HEK293T (cell line): ENCODE data around the gene HERC3.

ENCODE experiments used
- CTCF ChIA-PET: fragments of 350-600 bp; formaldehyde crosslinking; extraction: SDS; loops from one replicate; lab custom pipeline; 2021; ENCODE audit warnings: antibody characterized with exemption, inconsistent platforms; lab: Yijun Ruan, JAX
- POLR2A ChIA-PET: fragments of 350-600 bp; formaldehyde crosslinking; extraction: SDS; loops from one replicate; lab custom pipeline; 2020; ENCODE audit warnings: antibody characterized with exemption, inconsistent platforms; lab: Yijun Ruan, JAX
- DNase-seq: peaks from one replicate; pipeline ENCODE4 v3.0.0; 2012; ENCODE audit warnings: mixed read lengths; ENCODE audit errors: extremely low spot score
- ARNT ChIP-seq: fragments of 450-650 bp; IDR thresholded peaks from 2 replicates; pipeline ENCODE4 v1.6.1; 2017; ENCODE audit warnings: mild to moderate bottlenecking
- BHLHE40 ChIP-seq: fragments of 450-650 bp; IDR thresholded peaks from 2 replicates; pipeline ENCODE4 v1.6.1; 2016; ENCODE audit warnings: mild to moderate bottlenecking, moderate library complexity, borderline replicate concordance
- CTBP1 ChIP-seq: fragments of 450-650 bp; IDR thresholded peaks from 2 replicates; pipeline ENCODE4 v1.6.1; 2016; ENCODE audit warnings: borderline replicate concordance
- ELF4 ChIP-seq: fragments of 450-650 bp; IDR thresholded peaks from 2 replicates; pipeline ENCODE4 v1.6.1; 2017; ENCODE audit warnings: antibody characterized with exemption
- FOXA1 ChIP-seq: fragments of 450-650 bp; IDR thresholded peaks from 2 replicates; pipeline ENCODE4 v1.6.1; 2016; ENCODE audit warnings: mild to moderate bottlenecking
- FOXK2 ChIP-seq: fragments of 450-650 bp; IDR thresholded peaks from 2 replicates; pipeline ENCODE4 v1.6.1; 2016; ENCODE audit warnings: mild to moderate bottlenecking
- FOXM1 ChIP-seq: fragments of 450-650 bp; IDR thresholded peaks from 2 replicates; pipeline ENCODE4 v1.6.1; 2017; ENCODE audit warnings: mild to moderate bottlenecking, borderline replicate concordance
- HDGF ChIP-seq: fragments of 450-650 bp; IDR thresholded peaks from 2 replicates; pipeline ENCODE4 v1.6.1; 2017; ENCODE audit warnings: antibody characterized with exemption, borderline replicate concordance
- L3MBTL2 ChIP-seq: fragments of 450-650 bp; conservative IDR thresholded peaks from 2 replicates; pipeline ENCODE4 v1.6.1; 2016; ENCODE audit warnings: mild to moderate bottlenecking
- LEF1 ChIP-seq: fragments of 450-650 bp; IDR thresholded peaks from 2 replicates; pipeline ENCODE4 v1.6.1; 2017; ENCODE audit warnings: mild to moderate bottlenecking, borderline replicate concordance
- NFRKB ChIP-seq: fragments of 450-650 bp; IDR thresholded peaks from 2 replicates; pipeline ENCODE4 v1.6.1; 2016; ENCODE audit warnings: mild to moderate bottlenecking, moderate library complexity
- SP1 ChIP-seq: fragments of 450-650 bp; IDR thresholded peaks from 2 replicates; pipeline ENCODE4 v1.6.1; 2017
- SUZ12 ChIP-seq: fragments of 450-650 bp; IDR thresholded peaks from 2 replicates; pipeline ENCODE4 v1.6.1; 2016; ENCODE audit warnings: mild to moderate bottlenecking
- TARDBP ChIP-seq: fragments of 450-650 bp; IDR thresholded peaks from 2 replicates; pipeline ENCODE4 v1.6.1; 2016
- ZNF384 ChIP-seq: fragments of 450-650 bp; IDR thresholded peaks from 2 replicates; pipeline ENCODE4 v1.6.1; 2016
- TF ChIP-seq, protein P1 (sequence below): fragments of 450-650 bp; IDR thresholded peaks from 2 replicates; pipeline ENCODE4 v1.6.1; 2016

HERC3 gene

DNA sequence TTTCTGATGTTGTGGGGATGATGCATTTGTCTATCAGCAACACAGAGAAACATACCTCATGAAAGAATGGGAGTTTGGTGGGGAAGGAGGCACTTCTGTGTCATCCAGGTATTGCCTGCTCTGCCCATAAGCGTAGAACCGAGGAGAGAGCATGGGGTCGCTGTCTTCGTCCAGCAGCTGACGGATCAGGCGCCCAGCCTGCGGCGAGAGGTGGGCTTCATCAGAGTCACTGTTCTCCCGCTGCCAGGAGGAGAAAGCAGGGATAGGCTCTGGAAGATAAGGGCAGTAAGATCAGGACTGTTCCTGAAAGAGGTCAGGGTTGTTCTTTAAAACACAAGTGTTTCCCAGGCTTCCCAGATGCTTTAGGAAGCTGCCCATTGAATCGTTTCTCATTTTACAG is 158.1 kb downstream of the HERC3 start:
- ChIA-PET POLR2A (no interaction called here), CTCF (no interaction called here)
- no peak for TF ChIP-seq NFRKB
- TF ChIP-seq L3MBTL2: no peak
- TF ChIP-seq, protein P1, sequence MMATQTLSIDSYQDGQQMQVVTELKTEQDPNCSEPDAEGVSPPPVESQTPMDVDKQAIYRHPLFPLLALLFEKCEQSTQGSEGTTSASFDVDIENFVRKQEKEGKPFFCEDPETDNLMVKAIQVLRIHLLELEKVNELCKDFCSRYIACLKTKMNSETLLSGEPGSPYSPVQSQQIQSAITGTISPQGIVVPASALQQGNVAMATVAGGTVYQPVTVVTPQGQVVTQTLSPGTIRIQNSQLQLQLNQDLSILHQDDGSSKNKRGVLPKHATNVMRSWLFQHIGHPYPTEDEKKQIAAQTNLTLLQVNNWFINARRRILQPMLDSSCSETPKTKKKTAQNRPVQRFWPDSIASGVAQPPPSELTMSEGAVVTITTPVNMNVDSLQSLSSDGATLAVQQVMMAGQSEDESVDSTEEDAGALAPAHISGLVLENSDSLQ: no peak
- TF ChIP-seq ARNT: no peak
- TF ChIP-seq BHLHE40: no peak
- no peak for TF ChIP-seq FOXK2
- TF ChIP-seq FOXM1: no peak
- no peak for TF ChIP-seq CTBP1
- TF ChIP-seq ZNF384: no peak
- TF ChIP-seq HDGF: no peak
- no peak for TF ChIP-seq TARDBP
- no peak for TF ChIP-seq SP1
- TF ChIP-seq LEF1: no peak
- DNase-seq: no peak

DNA sequence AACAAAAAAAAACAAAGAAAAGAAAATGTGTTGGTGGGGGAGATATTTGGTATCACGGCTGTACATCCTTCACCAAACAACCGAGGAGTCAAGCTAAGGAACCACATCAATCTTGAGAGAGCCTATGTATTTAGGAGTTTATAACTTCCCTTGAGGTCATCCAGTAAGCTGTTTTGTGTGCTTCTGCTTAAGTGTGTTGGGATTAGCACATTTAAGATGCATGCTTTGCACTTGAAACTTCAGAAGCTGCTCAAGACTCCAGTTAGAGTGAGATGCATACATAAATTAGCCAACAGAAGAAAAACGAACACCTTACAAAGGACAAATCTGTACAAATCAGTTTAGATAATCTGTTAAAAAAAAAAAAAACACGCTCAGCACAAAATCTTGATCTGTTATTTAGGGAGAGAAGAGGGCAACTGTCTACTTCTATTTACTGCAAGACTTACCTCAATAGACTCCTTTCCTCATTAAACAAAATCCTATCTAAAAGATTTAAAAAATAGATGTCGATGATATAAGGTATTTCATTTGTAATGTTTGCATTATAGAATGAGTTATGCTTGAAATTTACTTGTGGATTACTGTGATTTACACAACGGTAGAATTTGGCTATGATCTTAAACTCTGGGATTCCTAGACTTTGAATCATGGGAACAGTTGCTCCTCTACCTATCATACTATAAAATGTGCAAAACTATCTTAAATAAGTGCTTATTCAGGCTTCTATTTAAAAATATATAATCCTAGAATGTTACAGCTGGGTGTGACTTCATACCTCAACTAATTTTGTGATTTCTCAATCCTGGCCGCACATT is 159.2 kb downstream of the HERC3 start:
- ChIA-PET CTCF (no interaction called here), POLR2A (no interaction called here)
- TF ChIP-seq FOXA1 (no peak), BHLHE40 (no peak), FOXM1 (no peak), TARDBP (no peak), FOXK2 (no peak), L3MBTL2 (no peak), ELF4 (no peak), HDGF (no peak), NFRKB (no peak), ZNF384 (no peak), SP1 (no peak), LEF1 (no peak), ARNT (no peak), SUZ12 (no peak)
- TF ChIP-seq, protein P1: no peak
- no peak for DNase-seq

DNA sequence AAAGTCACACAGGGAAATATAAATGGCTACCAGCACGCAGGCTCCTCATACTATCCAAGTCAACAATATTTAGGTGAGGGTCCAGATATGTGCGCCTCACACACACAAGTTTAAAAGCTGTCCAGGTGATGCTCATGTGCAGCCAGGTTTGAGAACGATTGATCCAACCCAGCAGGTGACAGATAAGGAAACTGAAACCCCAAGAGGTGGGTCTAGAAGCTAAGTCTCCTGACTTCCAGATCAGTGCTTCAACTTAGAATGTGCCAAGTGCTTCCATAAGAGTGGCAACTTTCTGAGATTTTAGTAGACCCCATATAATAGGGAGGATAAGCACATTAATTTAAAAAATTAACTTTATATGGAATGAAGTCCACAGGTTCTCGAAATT is 159.8 kb downstream of the HERC3 start:
- TF ChIP-seq ZNF384 (no peak), L3MBTL2 (no peak), SUZ12 (no peak)
- DNase-seq: no peak
- POLR2A ChIA-PET: no interaction called here
- CTCF ChIA-PET: no interaction called here

DNA sequence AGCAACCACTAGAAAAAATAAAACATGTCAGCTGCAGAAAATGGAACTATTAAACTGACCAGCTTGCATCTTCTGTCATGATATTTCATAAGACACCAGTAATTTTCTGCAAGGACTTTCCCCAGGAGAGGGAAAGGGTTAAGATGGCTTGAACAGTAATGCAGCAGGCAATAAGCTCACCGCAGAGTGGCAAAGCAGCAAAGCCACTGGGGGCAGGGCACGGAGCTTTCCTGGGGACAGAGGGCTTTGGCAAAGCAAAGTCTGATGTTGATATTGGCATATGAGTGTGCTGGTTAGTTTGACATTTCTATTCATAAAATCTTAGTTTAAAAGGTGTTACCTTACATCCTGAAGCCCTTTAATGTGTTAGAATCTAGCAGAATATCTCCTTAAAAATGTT is 160.5 kb downstream of the HERC3 start:
- ChIA-PET CTCF (no interaction called here), POLR2A (no interaction called here)
- DNase-seq: no peak
- TF ChIP-seq NFRKB (no peak), SP1 (no peak), LEF1 (no peak), SUZ12 (no peak), ZNF384 (no peak)

DNA sequence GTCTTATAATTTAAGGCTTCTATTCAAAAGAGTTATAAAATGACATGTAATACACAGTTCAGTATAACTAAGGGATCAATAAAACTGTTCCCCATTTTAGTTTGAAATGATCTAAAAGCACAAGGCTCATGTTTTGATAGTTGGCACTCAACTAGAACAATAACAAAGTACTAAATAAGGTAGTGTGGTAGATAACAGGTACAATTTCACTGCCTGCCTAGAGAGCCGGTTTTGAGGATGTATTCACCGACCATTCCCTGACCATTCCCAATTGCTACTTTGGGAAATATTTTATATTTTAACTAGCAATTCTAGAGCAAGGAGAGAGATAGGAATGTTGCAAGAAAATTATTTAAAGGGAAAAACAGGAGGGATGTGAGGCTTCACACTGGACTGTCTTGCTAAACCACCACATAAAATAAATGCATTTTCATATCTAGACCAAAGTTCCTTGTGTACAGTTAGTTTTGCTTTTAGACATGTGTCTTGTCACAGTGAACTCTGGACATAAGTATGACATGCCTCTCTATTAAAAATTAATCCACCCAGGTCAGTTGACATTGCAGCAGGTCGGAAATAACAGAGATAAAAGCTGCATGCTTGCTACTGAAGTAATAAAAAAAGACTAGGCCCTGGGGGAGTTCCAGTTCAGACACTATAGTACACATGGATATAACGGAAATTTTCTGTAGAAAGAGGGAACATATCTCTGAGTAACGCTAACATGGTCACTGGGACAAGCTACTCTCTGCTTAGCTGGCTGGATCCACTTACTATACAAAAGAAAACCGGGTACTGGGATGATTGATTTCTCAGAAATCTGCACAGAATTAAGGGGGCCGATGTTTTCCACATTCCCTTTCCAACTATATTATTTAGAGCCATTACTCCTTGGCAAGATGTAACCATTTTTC is 161.6 kb downstream of the HERC3 start:
- no peak for TF ChIP-seq L3MBTL2
- TF ChIP-seq BHLHE40: no peak
- no peak for TF ChIP-seq ELF4
- TF ChIP-seq TARDBP: no peak
- TF ChIP-seq FOXA1: no peak
- POLR2A ChIA-PET: no interaction called here
- no peak for DNase-seq
- CTCF ChIA-PET: no interaction called here

DNA sequence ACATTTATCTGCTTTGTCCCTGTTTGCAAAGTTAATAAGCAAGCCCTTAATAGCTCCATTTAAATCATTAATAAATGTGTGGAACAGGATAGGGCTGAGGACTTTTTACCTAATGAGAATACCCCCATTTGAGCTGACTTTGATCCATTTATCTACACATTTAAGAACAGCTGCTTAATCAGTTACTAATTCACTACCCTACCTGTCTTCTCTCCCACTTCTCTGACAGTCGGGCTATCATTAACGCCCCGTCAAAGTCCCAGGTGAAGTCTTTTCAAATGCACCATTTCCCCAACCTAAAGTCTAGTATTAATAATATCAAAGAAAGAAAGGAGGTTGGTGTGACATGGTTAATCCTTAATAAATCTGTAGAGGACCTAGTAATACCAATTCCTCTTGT is 162.5 kb downstream of the HERC3 start:
- ChIA-PET POLR2A (no interaction called here), CTCF (no interaction called here)
- TF ChIP-seq FOXM1 (no peak), FOXK2 (no peak), NFRKB (no peak), BHLHE40 (no peak), LEF1 (no peak), ARNT (no peak), CTBP1 (no peak), SUZ12 (no peak)
- DNase-seq: no peak

DNA sequence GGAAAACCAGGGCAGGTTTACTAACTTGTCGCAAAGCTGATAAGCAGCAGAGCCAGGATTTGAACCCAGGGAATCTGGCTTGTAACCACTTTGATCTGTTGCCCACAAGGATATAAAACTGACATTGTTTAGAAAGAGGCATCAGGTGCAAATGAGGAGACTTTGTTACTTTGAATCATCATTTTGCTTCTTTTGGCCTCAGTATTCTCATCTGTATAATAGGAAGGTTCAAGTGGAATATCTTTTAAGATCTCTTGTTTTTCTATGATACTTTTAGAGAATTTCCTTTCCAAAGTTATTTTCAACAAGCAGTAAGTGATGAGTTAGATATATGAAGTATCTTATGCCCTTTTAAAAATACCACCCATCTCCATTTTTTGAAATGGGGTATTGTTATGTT is 163.2 kb downstream of the HERC3 start:
- ChIA-PET CTCF (no interaction called here), POLR2A (no interaction called here)
- DNase-seq: no peak
- TF ChIP-seq TARDBP: no peak
- no peak for TF ChIP-seq HDGF
- no peak for TF ChIP-seq FOXM1
- TF ChIP-seq, protein P1: no peak
- no peak for TF ChIP-seq ZNF384
- TF ChIP-seq ARNT: no peak
- TF ChIP-seq FOXA1: no peak
- TF ChIP-seq LEF1: no peak
- no peak for TF ChIP-seq L3MBTL2
- TF ChIP-seq CTBP1: no peak
- no peak for TF ChIP-seq SUZ12
- TF ChIP-seq SP1: no peak
